ENCODE results near the gene SPC24.
"Not testable (repeated sequence)": the region's sequence is repeated elsewhere in the genome, so short reads cannot be mapped to it uniquely, and the experiment has no call there.

Gene SPC24

DNA sequence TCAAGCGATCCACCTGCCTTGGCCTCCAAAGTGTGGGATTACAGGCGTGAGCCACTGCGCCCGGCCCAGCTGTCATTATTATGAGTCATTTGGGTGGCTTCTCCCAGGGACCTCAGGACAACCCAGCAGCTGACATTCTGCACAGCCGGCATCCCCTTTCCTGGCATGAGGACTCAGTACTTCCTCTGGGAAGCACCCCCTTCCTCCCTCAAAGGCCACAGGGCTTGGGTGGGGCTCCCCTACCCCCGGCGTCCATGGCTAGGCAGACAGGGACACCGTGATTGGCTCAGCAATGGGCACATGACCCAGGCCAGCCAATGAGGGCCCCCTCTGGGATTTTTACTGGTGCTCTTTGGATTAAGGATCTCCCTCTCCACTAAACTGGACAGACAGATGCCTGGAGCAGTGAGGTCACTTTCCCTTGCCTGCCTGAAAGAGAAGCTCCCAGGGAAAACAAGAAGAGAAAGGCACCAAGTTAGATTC is 35.7 kb upstream of the SPC24 start:
- no peak for DNase-seq (ENCODE audit: low read depth)
- H3K4me3 ChIP-seq (ENCODE audit: control insufficient read depth, low read depth, low read length), result no peak overlapping the region
- TF ChIP-seq, protein P1, sequence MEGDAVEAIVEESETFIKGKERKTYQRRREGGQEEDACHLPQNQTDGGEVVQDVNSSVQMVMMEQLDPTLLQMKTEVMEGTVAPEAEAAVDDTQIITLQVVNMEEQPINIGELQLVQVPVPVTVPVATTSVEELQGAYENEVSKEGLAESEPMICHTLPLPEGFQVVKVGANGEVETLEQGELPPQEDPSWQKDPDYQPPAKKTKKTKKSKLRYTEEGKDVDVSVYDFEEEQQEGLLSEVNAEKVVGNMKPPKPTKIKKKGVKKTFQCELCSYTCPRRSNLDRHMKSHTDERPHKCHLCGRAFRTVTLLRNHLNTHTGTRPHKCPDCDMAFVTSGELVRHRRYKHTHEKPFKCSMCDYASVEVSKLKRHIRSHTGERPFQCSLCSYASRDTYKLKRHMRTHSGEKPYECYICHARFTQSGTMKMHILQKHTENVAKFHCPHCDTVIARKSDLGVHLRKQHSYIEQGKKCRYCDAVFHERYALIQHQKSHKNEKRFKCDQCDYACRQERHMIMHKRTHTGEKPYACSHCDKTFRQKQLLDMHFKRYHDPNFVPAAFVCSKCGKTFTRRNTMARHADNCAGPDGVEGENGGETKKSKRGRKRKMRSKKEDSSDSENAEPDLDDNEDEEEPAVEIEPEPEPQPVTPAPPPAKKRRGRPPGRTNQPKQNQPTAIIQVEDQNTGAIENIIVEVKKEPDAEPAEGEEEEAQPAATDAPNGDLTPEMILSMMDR (IDR thresholded peaks at IDR 0.05; ENCODE audit: control insufficient read depth, insufficient read depth, low read depth, low read length, missing control alignments), result no peak

GRCh38 chr19:11190501-11190900 is 34.9 kb upstream of the SPC24 start:
- TF ChIP-seq, protein P1 (IDR thresholded peaks at IDR 0.05; ENCODE audit: control insufficient read depth, insufficient read depth, low read depth, low read length, missing control alignments), result no peak
- DNase-seq (ENCODE audit: low read depth), result no peak
- H3K4me3 ChIP-seq (ENCODE audit: control insufficient read depth, low read depth, low read length), result no peak overlapping the region

DNA sequence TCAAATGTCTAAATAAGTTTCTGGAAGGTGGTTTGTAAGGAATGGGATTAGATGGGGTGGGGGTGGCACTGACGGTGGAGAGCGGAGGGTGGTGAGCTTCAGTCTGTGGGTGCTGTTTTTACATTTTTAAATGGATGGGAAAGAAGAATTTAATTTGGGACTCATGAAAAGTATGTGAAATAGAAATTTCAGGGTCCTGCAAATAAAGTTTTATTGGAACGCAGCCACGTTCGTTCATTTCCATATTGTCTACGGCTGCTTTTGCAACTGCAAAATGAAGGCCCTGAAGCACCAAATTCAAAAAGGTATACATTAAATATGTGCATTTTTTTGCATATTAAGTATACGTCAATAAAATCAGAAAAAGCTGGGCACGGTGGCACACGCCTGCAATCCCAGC is 31.9 kb upstream of the SPC24 start:
- H3K4me3 ChIP-seq (ENCODE audit: control insufficient read depth, low read depth, low read length), result no peak overlapping the region
- TF ChIP-seq, protein P1 (IDR thresholded peaks at IDR 0.05; ENCODE audit: control insufficient read depth, insufficient read depth, low read depth, low read length, missing control alignments), result no peak
- no peak for DNase-seq (ENCODE audit: low read depth)

- TF ChIP-seq, protein P1 (IDR thresholded peaks at IDR 0.05; ENCODE audit: control insufficient read depth, insufficient read depth, low read depth, low read length, missing control alignments), result no peak
- DNase-seq (ENCODE audit: low read depth), result no peak
Measured at GRCh38 chr19:11182994-11183393, 27.4 kb upstream of the SPC24 start.

DNA sequence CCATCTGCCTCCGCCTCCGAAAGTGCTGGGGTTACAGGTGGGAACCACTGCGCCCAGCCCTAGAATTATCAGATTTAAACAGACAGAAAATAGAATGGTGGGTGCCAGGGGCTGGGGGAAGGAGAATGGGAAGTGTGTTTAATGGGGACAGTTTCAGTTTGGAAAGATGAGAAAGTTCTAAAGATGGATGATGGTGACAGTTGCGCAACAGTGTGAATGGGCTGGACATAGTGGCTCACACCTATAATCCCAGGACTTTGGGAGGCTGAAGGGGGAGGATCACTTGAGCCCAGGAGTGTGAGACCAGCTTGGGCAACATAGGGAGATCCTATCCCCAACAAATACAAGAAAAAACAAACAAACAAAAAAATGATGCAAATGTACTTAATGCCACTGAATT is 25.9 kb upstream of the SPC24 start:
- H3K4me3 ChIP-seq (ENCODE audit: control insufficient read depth, low read depth, low read length), result no peak overlapping the region
- TF ChIP-seq, protein P1 (IDR thresholded peaks at IDR 0.05; ENCODE audit: control insufficient read depth, insufficient read depth, low read depth, low read length, missing control alignments), result no peak
- DNase-seq (ENCODE audit: low read depth), result no peak

More at GRCh38 chr19:11182994-11183393, 27.4 kb upstream of the SPC24 start:
- no peak overlapping the region for H3K4me3 ChIP-seq (ENCODE audit: control insufficient read depth, low read depth, low read length)

DNA sequence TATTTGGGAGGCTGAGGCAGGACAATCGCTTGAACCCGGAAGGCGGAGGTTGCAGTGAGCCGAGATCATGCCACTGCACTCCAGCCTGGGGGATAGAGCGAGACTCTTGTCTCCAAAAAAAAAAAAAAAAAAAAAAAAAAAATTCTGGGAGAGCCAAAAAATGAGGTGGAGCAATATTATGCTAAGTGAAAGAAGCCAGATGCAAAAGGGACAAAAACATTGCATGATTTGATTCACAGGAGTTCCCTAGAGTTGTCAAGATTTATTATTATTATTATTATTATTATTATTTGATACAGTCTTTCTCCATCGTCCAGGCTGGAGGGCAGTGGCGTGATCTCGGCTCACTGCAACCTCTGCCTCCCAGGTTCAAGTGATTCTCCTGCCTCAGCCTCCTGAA is 25.4 kb upstream of the SPC24 start:
- not testable (repeated sequence) for H3K4me3 ChIP-seq (ENCODE audit: control insufficient read depth, low read depth, low read length); DNase-seq (ENCODE audit: low read depth)

DNA sequence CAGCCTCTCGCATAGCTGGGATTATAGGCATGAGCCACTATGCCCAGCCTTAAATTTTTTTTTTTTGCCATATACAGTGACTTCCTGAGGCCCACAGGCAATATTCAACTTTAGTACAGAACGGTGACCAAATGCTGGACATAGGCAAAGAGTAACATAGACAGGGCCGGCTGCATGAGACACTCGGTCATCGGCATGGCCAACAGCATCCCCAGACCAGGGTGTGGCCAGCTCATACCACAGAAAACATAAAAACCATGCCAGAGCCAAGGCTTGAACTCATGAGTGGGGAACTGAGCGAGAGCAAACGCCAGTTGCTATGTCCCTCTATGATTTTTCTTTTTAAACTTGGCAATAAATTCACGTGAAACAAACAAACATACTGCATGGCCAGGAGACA is 24.8 kb upstream of the SPC24 start:
- DNase-seq (ENCODE audit: low read depth), result no peak
- TF ChIP-seq, protein P1 (IDR thresholded peaks at IDR 0.05; ENCODE audit: control insufficient read depth, insufficient read depth, low read depth, low read length, missing control alignments), result no peak
- no peak overlapping the region for H3K4me3 ChIP-seq (ENCODE audit: control insufficient read depth, low read depth, low read length)

All from AG09309 (cell line).